22Rv1 (cell line): ENCODE measurements around the gene ELN.

ENCODE experiments used
- CTCF ChIP-seq: fragments of 450-650 bp; IDR thresholded peaks from 2 replicates; pipeline ENCODE4 v1.5.1; 2017; ENCODE audit warnings: mild to moderate bottlenecking
- ZFX ChIP-seq: fragments of 450-650 bp; IDR thresholded peaks from 2 replicates; pipeline ENCODE4 v1.6.1; 2017; ENCODE audit warnings: antibody characterized with exemption, borderline replicate concordance

GRCh38 chr7:74027683-74028320, at the start of gene ELN:
- no peak for TF ChIP-seq CTCF
- TF ChIP-seq ZFX: no peak
